Neural cell (in vitro differentiated cells): Measurements from ENCODE around the gene MRPL22. TPM values are rescaled to one million over a fixed set of nuclear protein-coding genes. Genes with fewer than 3 reads are reported as not detected.
"Not testable (repeated sequence)": the region's sequence is repeated elsewhere in the genome, so short reads cannot be mapped to it uniquely, and the experiment has no call there.

Source experiments
- H2AFZ ChIP-seq: fragments of 200-600, 300-800 bp; sonication (generic), shearing (Covaris generic); 2 replicates; pipeline ENCODE4 v1.6.0; 2014; ENCODE audit warnings: low read depth, mild to moderate bottlenecking, antibody characterized with exemption, low read length, moderate library complexity
- H3F3A ChIP-seq: fragments of 200-600 bp; shearing (Covaris generic); 2 replicates; pipeline ENCODE4 v1.6.1; 2016; ENCODE audit warnings: mild to moderate bottlenecking, moderate library complexity, mixed read lengths, antibody characterized with exemption, low read length; ENCODE audit not compliant: insufficient read depth, poor library complexity, severe bottlenecking
- H3K27ac ChIP-seq: fragments of 200-600, 300-800 bp; sonication (generic), shearing (Covaris generic); 2 replicates; pipeline ENCODE4 v1.5.1; 2014; ENCODE audit warnings: mild to moderate bottlenecking, low read length, moderate library complexity
- H3K27me3 ChIP-seq: fragments of 300-800, 200-600 bp; sonication (generic), shearing (Covaris generic); 2 replicates; pipeline ENCODE4 v1.6.0; 2014; ENCODE audit warnings: mild to moderate bottlenecking, low read depth, low read length, moderate library complexity; ENCODE audit not compliant: insufficient read depth
- H3K36me3 ChIP-seq: fragments of 300-800, 200-600 bp; sonication (generic), shearing (Covaris generic); 2 replicates; pipeline ENCODE4 v1.5.1; 2014; ENCODE audit warnings: mild to moderate bottlenecking, antibody characterized with exemption, low read length, moderate library complexity; ENCODE audit not compliant: insufficient read depth
- H3K4me2 ChIP-seq: fragments of 300-800, 200-600 bp; sonication (generic), shearing (Covaris generic); 2 replicates; pipeline ENCODE4 v1.6.0; 2014; ENCODE audit warnings: mild to moderate bottlenecking, low read length
- H3K4me3 ChIP-seq: fragments of 300-800, 200-600 bp; sonication (generic), shearing (Covaris generic); 2 replicates; pipeline ENCODE4 v1.5.1; 2014; ENCODE audit warnings: mild to moderate bottlenecking, low read length, moderate library complexity
- H3K79me2 ChIP-seq: fragments of 200-600 bp; shearing (Covaris generic); replicated peaks from 2 replicates; pipeline ENCODE4 v1.6.0; 2014; ENCODE audit warnings: mild to moderate bottlenecking, low read length, moderate library complexity; ENCODE audit not compliant: insufficient read depth
- H3K9ac ChIP-seq: fragments of 300-800, 200-600 bp; sonication (generic), shearing (Covaris generic); 2 replicates; pipeline ENCODE4 v1.6.1; 2016; ENCODE audit warnings: mild to moderate bottlenecking, low read length, mixed read lengths
- H3K9me2 ChIP-seq: fragments of 200-600 bp; shearing (Covaris generic); 2 replicates; pipeline ENCODE4 v1.6.1; 2016; ENCODE audit warnings: mild to moderate bottlenecking, low read length, mixed read lengths; ENCODE audit not compliant: insufficient read depth
- H3K9me3 ChIP-seq: fragments of 200-600, 300-800 bp; sonication (generic), shearing (Covaris generic); 2 replicates; pipeline ENCODE4 v1.6.1; 2016; ENCODE audit warnings: mild to moderate bottlenecking, mixed run types, low read length, moderate library complexity, mixed read lengths
- H4K20me1 ChIP-seq: fragments of 200-600 bp; shearing (Covaris generic); 2 replicates; pipeline ENCODE4 v1.6.1; 2016; ENCODE audit warnings: mild to moderate bottlenecking, mixed run types; ENCODE audit not compliant: insufficient read depth
- EZH2 ChIP-seq: fragments of 200-600, 300-800 bp; shearing (Covaris generic), sonication (generic); IDR thresholded peaks from 2 replicates; pipeline ENCODE4 v1.6.1; 2014; ENCODE audit warnings: antibody characterized with exemption, low read length, borderline replicate concordance, mild to moderate bottlenecking; ENCODE audit not compliant: insufficient read depth, poor library complexity, severe bottlenecking
- POLR2AphosphoS5 ChIP-seq: IDR thresholded peaks from 2 replicates; pipeline ENCODE4 v1.6.1; 2012
- RAD21 ChIP-seq: fragments of 450-650 bp; conservative IDR thresholded peaks from 2 replicates; pipeline ENCODE4 v1.6.1; 2014; ENCODE audit warnings: antibody characterized with exemption, mild to moderate bottlenecking, moderate library complexity
- REST ChIP-seq: IDR thresholded peaks from 2 replicates; pipeline ENCODE4 v1.6.1; 2012; ENCODE audit warnings: borderline replicate concordance
- SMC3 ChIP-seq: fragments of 450-650 bp; conservative IDR thresholded peaks from 2 replicates; pipeline ENCODE4 v1.6.1; 2014; ENCODE audit warnings: antibody characterized with exemption, mild to moderate bottlenecking, moderate library complexity; ENCODE audit not compliant: poor library complexity
- polyA plus RNA-seq: library from polyadenylated mRNA; depleted of rRNA; stranded (reverse); fragments of >200 nt; gene quantifications from 2 replicates; pipeline ENCODE4 v1.2.3, GENCODE V29; 2014
- TF ChIP-seq, protein P1 (sequence below): fragments of 450-650 bp; IDR thresholded peaks from 2 replicates; pipeline ENCODE4 v1.5.1; 2014; ENCODE audit warnings: antibody characterized with exemption, mild to moderate bottlenecking, moderate library complexity; ENCODE audit not compliant: poor library complexity, severe bottlenecking

Gene MRPL22
- polyA plus RNA-seq, 1 donor from 2014 or later, result 28.0 TPM

- H3F3A ChIP-seq, result peaks cover 5% of the 10 kb centered on the region
- no peak overlapping the region for H3K9ac ChIP-seq
- H3K36me3 ChIP-seq, result no peaks in the 10 kb centered on the region
Observed at GRCh38 chr5:154972476-154973080, 31.7 kb downstream of the MRPL22 start.

GRCh38 chr5:154976082-154976481 is 35.2 kb downstream of the MRPL22 start:
- H3K9me2 ChIP-seq, H3K27me3 ChIP-seq, H4K20me1 ChIP-seq, H3K9ac ChIP-seq, H2AFZ ChIP-seq, H3K9me3 ChIP-seq, H3F3A ChIP-seq, H3K36me3 ChIP-seq, H3K27ac ChIP-seq, H3K79me2 ChIP-seq, H3K4me3 ChIP-seq, H3K4me2 ChIP-seq: not testable (repeated sequence)

More at GRCh38 chr5:154972476-154973080, 31.7 kb downstream of the MRPL22 start:
- no peaks in the 10 kb centered on the region for H3K79me2 ChIP-seq
- no peaks in the 10 kb centered on the region for H3K9me2 ChIP-seq
- no peak overlapping the region for H3K27ac ChIP-seq
- H4K20me1 ChIP-seq, result no peaks in the 10 kb centered on the region
- no peaks in the 10 kb centered on the region for H3K9me3 ChIP-seq
- no peak overlapping the region for H3K4me2 ChIP-seq
- no peak overlapping the region for H2AFZ ChIP-seq
- no peak for TF ChIP-seq POLR2AphosphoS5
- TF ChIP-seq REST, result no peak
- TF ChIP-seq, protein P1, sequence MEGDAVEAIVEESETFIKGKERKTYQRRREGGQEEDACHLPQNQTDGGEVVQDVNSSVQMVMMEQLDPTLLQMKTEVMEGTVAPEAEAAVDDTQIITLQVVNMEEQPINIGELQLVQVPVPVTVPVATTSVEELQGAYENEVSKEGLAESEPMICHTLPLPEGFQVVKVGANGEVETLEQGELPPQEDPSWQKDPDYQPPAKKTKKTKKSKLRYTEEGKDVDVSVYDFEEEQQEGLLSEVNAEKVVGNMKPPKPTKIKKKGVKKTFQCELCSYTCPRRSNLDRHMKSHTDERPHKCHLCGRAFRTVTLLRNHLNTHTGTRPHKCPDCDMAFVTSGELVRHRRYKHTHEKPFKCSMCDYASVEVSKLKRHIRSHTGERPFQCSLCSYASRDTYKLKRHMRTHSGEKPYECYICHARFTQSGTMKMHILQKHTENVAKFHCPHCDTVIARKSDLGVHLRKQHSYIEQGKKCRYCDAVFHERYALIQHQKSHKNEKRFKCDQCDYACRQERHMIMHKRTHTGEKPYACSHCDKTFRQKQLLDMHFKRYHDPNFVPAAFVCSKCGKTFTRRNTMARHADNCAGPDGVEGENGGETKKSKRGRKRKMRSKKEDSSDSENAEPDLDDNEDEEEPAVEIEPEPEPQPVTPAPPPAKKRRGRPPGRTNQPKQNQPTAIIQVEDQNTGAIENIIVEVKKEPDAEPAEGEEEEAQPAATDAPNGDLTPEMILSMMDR, result peak; percentile 80
- TF ChIP-seq SMC3, result peak; percentile 82
- TF ChIP-seq EZH2, result no peak
- TF ChIP-seq RAD21, result peak; percentile 89
- H3K4me3 ChIP-seq, result no peak overlapping the region
- H3K27me3 ChIP-seq, result no peaks in the 10 kb centered on the region

DNA sequence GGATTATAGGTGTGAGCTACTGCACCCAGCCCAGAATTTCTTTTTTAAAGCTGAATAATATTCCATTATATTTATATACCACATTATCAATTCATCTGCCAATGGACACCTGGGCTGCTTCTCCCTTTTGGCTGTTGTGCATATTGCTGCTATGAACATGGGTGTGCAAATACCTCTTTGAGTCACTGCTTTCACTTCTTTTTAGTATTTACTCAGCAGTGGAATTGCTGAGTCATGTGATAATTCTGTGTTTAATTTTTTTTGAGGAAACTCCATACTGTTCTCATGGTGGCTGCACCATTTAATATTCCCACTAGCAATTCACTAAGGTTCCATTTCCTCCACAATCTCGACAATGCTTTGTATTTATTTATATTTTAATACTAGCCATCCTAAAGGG is 36.5 kb downstream of the MRPL22 start:
- Histone ChIP-seq H3K79me2 (no peaks in the 10 kb centered on the region), H3K4me3 (no peak overlapping the region), H3F3A (peaks cover 5% of the 10 kb centered on the region), H3K36me3 (no peaks in the 10 kb centered on the region), H2AFZ (no peak overlapping the region), H3K27ac (no peak overlapping the region), H3K4me2 (no peak overlapping the region), H3K27me3 (no peaks in the 10 kb centered on the region), H3K9ac (no peak overlapping the region), H4K20me1 (no peaks in the 10 kb centered on the region), H3K9me3 (no peaks in the 10 kb centered on the region), H3K9me2 (no peaks in the 10 kb centered on the region)
- TF ChIP-seq SMC3, result no peak

DNA sequence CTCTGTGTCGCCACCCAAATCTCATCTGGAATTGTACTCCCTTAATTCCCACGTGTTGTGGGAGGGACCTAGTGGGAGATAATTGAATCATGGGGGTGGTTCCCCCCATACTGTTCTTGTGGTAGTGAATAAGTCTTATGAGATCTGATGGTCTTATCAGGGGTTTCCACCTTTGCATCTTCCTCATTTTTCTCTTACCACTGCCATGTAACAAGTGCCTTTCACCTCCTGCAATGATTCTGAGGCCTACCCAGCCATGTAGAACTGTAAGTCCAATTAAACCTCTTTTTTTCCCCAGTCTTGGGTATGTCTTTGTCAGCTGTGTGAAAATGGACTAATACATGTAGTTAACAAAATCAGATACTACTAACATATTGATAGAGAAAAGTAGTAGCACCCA is 37.4 kb downstream of the MRPL22 start:
- not testable (repeated sequence) for H3K36me3 ChIP-seq, H3K9me2 ChIP-seq, H3K9me3 ChIP-seq, H4K20me1 ChIP-seq, H3K79me2 ChIP-seq, H3K9ac ChIP-seq, H3F3A ChIP-seq, H3K27me3 ChIP-seq, H3K4me3 ChIP-seq, H3K4me2 ChIP-seq, H3K27ac ChIP-seq, H2AFZ ChIP-seq
